CD4-positive, CD25-positive, alpha-beta regulatory T cell (primary cell): ENCODE results near the gene TTC12. TPM values are rescaled to one million over a fixed set of nuclear protein-coding genes. Genes with fewer than 3 reads are reported as not detected.

ENCODE experiments used
- ATAC-seq, 2 donors: fragments of 150-1000 bp; cut with Tn5 transposase; one replicate each; pipeline ENCODE4 v1.10.0; 2021; ENCODE audit warnings: low read depth in 2 of 2, moderate number of reproducible peaks in 2 of 2, moderate library complexity in 1 of 2
- DNase-seq, 3 donors: peaks; one replicate each; pipeline versions ENCODE4 v3.0.0 to v3.0.0-alpha.2; 2012 to 2022; ENCODE audit warnings: mixed read lengths in 1 of 3
- H3K27ac ChIP-seq: one replicate; pipeline ENCODE4 v1.7.0; 2013; ENCODE audit warnings: mild to moderate bottlenecking, low read length; ENCODE audit not compliant: insufficient read depth, poor library complexity, severe bottlenecking
- H3K27me3 ChIP-seq: one replicate; pipeline ENCODE4 v1.7.0; 2013; ENCODE audit warnings: low read length; ENCODE audit not compliant: control insufficient read depth, insufficient read depth
- H3K36me3 ChIP-seq: one replicate; pipeline ENCODE4 v1.7.0; 2013; ENCODE audit warnings: mild to moderate bottlenecking, low read length, moderate library complexity; ENCODE audit not compliant: control insufficient read depth, insufficient read depth
- H3K4me1 ChIP-seq: 2 replicates; pipeline ENCODE4 v1.7.0; 2013; ENCODE audit warnings: mild to moderate bottlenecking, low read length; ENCODE audit not compliant: insufficient read depth, control insufficient read depth, poor library complexity, severe bottlenecking
- H3K4me3 ChIP-seq: one replicate; pipeline ENCODE4 v1.7.0; 2013; ENCODE audit warnings: low read depth, mild to moderate bottlenecking, low read length, moderate library complexity
- H3K9me3 ChIP-seq, 2 experiments: 1 replicate in 1 of 2; 2 replicates in 1 of 2; pipeline ENCODE4 v1.7.0; 2013; ENCODE audit warnings: low read length in 2 of 2, mild to moderate bottlenecking in 1 of 2, moderate library complexity in 1 of 2; ENCODE audit not compliant: control insufficient read depth in 2 of 2
- H3K27ac Mint-ChIP-seq, 3 donors: one replicate each; pipeline ENCODE4 v1.8.0; 2020 to 2022; ENCODE audit warnings: mild to moderate bottlenecking in 3 of 3, mixed read lengths in 3 of 3, moderate library complexity in 2 of 3
- H3K27me3 Mint-ChIP-seq: one replicate; pipeline ENCODE4 v1.8.0; 2022; ENCODE audit warnings: mild to moderate bottlenecking, mixed read lengths
- H3K36me3 Mint-ChIP-seq: one replicate; pipeline ENCODE4 v1.8.0; 2020; ENCODE audit warnings: mixed read lengths
- H3K4me1 Mint-ChIP-seq, 4 donors: one replicate each; pipeline ENCODE4 v1.8.0; 2020 to 2022; ENCODE audit warnings: mixed read lengths in 4 of 4, mild to moderate bottlenecking in 1 of 4
- H3K4me3 Mint-ChIP-seq, 4 donors: one replicate each; pipeline ENCODE4 v1.8.0; 2020 to 2022; ENCODE audit warnings: mild to moderate bottlenecking in 4 of 4, mixed read lengths in 4 of 4, moderate library complexity in 3 of 4
- H3K9me3 Mint-ChIP-seq, 7 donors: one replicate each; pipeline ENCODE4 v1.8.0; 2020 to 2022; ENCODE audit warnings: mixed read lengths in 7 of 7, mild to moderate bottlenecking in 3 of 7, moderate library complexity in 2 of 7
- polyA plus RNA-seq, 4 donors: library from polyadenylated mRNA; unstranded; fragments of 300-500 nt; fragmentation: Illumina TruSeq; gene quantifications; one replicate each; pipeline ENCODE4 v1.2.3, GENCODE V29; 2021
- total RNA-seq: library from RNA; stranded (reverse); gene quantifications from one replicate; pipeline ENCODE4 v1.2.3, GENCODE V29; 2022

Gene TTC12
- total and polyA plus RNA-seq, 5 donors from 2014 or later = 8.0 to 22.2 (median 10.6) TPM

GRCh38 chr11:113408887-113409286 is 94.5 kb downstream of the TTC12 start:
- Mint-ChIP-seq H3K27me3 (peaks cover 5% of the 10 kb centered on the region), H3K9me3 (peaks cover 0 to 1% (median 0%) of the 10 kb centered on the region in 7 donors), H3K4me1 (no peaks in the 10 kb centered on the region), H3K4me3 (no peak overlapping the region), H3K36me3 (no peaks in the 10 kb centered on the region), H3K27ac (no peak overlapping the region)
- H3K27ac ChIP-seq = no peak overlapping the region
- ATAC-seq (no peak), DNase-seq (no peak)
- H3K4me1 ChIP-seq = no peaks in the 10 kb centered on the region
- H3K27me3 ChIP-seq = no peaks in the 10 kb centered on the region
- no peaks in the 10 kb centered on the region for H3K36me3 ChIP-seq
- H3K4me3 ChIP-seq = no peak overlapping the region
- H3K9me3 ChIP-seq = no peaks in the 10 kb centered on the region

- no peaks in the 10 kb centered on the region for H3K9me3 ChIP-seq
- ATAC-seq = no peak
- Mint-ChIP-seq H3K27ac (no peak overlapping the region), H3K9me3 (peaks cover 0 to 1% (median 0%) of the 10 kb centered on the region in 7 donors), H3K4me3 (no peak overlapping the region), H3K36me3 (no peaks in the 10 kb centered on the region), H3K4me1 (no peaks in the 10 kb centered on the region), H3K27me3 (peaks cover 5% of the 10 kb centered on the region)
- no peaks in the 10 kb centered on the region for H3K4me1 ChIP-seq
- no peak for DNase-seq
- no peaks in the 10 kb centered on the region for H3K27me3 ChIP-seq
- H3K36me3 ChIP-seq = no peaks in the 10 kb centered on the region
- no peak overlapping the region for H3K27ac ChIP-seq
- H3K4me3 ChIP-seq = no peak overlapping the region
Measured at GRCh38 chr11:113409526-113409925, 95.1 kb downstream of the TTC12 start.

GRCh38 chr11:113410414-113411135 is 96.2 kb downstream of the TTC12 start:
- Histone ChIP-seq H3K27me3 (no peaks in the 10 kb centered on the region), H3K4me3 (no peak overlapping the region), H3K9me3 (no peaks in the 10 kb centered on the region), H3K4me1 (no peaks in the 10 kb centered on the region), H3K27ac (no peak overlapping the region), H3K36me3 (no peaks in the 10 kb centered on the region)
- Mint-ChIP-seq H3K9me3 (peaks cover 0 to 1% (median 0%) of the 10 kb centered on the region in 7 donors), H3K4me3 (no peak overlapping the region), H3K27ac (no peak overlapping the region), H3K36me3 (no peaks in the 10 kb centered on the region), H3K4me1 (no peaks in the 10 kb centered on the region), H3K27me3 (peaks cover 5% of the 10 kb centered on the region)
- ATAC-seq = no peak
- no peak for DNase-seq

- H3K27ac ChIP-seq = no peak overlapping the region
- H3K27me3 ChIP-seq = no peaks in the 10 kb centered on the region
- H3K36me3 ChIP-seq = no peaks in the 10 kb centered on the region
- H3K9me3 Mint-ChIP-seq = peaks cover 0 to 1% (median 0%) of the 10 kb centered on the region in 7 donors
- H3K36me3 Mint-ChIP-seq = no peaks in the 10 kb centered on the region
- DNase-seq (no peak), ATAC-seq (no peak)
- H3K9me3 ChIP-seq = no peaks in the 10 kb centered on the region
- no peak overlapping the region for H3K4me3 Mint-ChIP-seq
- no peaks in the 10 kb centered on the region for H3K4me1 ChIP-seq
- H3K27me3 Mint-ChIP-seq = peaks cover 5% of the 10 kb centered on the region
- no peak overlapping the region for H3K27ac Mint-ChIP-seq
- no peaks in the 10 kb centered on the region for H3K4me1 Mint-ChIP-seq
- H3K4me3 ChIP-seq = no peak overlapping the region
Measured at GRCh38 chr11:113411536-113411935, 97.2 kb downstream of the TTC12 start.

- Histone ChIP-seq H3K27me3 (no peaks in the 10 kb centered on the region), H3K36me3 (no peaks in the 10 kb centered on the region), H3K9me3 (no peaks in the 10 kb centered on the region), H3K27ac (no peak overlapping the region), H3K4me3 (no peak overlapping the region), H3K4me1 (no peaks in the 10 kb centered on the region)
- H3K36me3 Mint-ChIP-seq = no peaks in the 10 kb centered on the region
- peaks cover 0 to 1% (median 0%) of the 10 kb centered on the region in 7 donors for H3K9me3 Mint-ChIP-seq
- no peak overlapping the region for H3K27ac Mint-ChIP-seq
- H3K4me3 Mint-ChIP-seq = no peak overlapping the region
- no peak for DNase-seq
- H3K4me1 Mint-ChIP-seq = no peaks in the 10 kb centered on the region
- H3K27me3 Mint-ChIP-seq = peaks cover 5% of the 10 kb centered on the region
- ATAC-seq = no peak
Measured at GRCh38 chr11:113412675-113413074, 98.3 kb downstream of the TTC12 start.

- H3K4me1 ChIP-seq = no peaks in the 10 kb centered on the region
- Mint-ChIP-seq H3K4me1 (peaks cover 0 to 2% (median 0%) of the 10 kb centered on the region in 4 donors), H3K27ac (no peak overlapping the region), H3K27me3 (peaks cover 5% of the 10 kb centered on the region), H3K36me3 (no peaks in the 10 kb centered on the region), H3K9me3 (peaks cover 0 to 1% (median 0%) of the 10 kb centered on the region in 7 donors), H3K4me3 (no peak overlapping the region)
- DNase-seq (no peak), ATAC-seq (no peak)
- H3K36me3 ChIP-seq = no peaks in the 10 kb centered on the region
- no peaks in the 10 kb centered on the region for H3K27me3 ChIP-seq
- no peaks in the 10 kb centered on the region for H3K9me3 ChIP-seq
- H3K4me3 ChIP-seq = no peak overlapping the region
- H3K27ac ChIP-seq = no peak overlapping the region
Measured at GRCh38 chr11:113415343-113415742, 101.0 kb downstream of the TTC12 start.

Other genes with a start within 250 kb of the TTC12 start
- gene ANKK1, start 73.2 kb downstream of the TTC12 start, total RNA-seq = 0.89 TPM
- gene ANKK1, start 73.2 kb downstream of the TTC12 start, polyA plus RNA-seq = under 1 TPM in 3 of 4 donors, not detected in 1; 0.34 to 0.86 (median 0.49) TPM
- not detected for gene DRD2, start 160.8 kb downstream of the TTC12 start, total RNA-seq
- gene DRD2, start 160.8 kb downstream of the TTC12 start, polyA plus RNA-seq = under 1 TPM in 1 of 4 donors, not detected in 3; 0.11 TPM